ENCODE data around the gene COBL. TPM values are rescaled to one million over a fixed set of nuclear protein-coding genes. Genes with fewer than 3 reads are reported as not detected.

The COBL gene
- total RNA-seq, 1 experiment from 2014 or later = 8.6 TPM

- Histone ChIP-seq H3K9ac (ENCODE audit: low read length) (no peak overlapping the region), H3K79me2 (ENCODE audit: low read length) (peaks cover 46% of the 10 kb centered on the region), H3F3A (ENCODE audit: low read length, unreplicated experiment) (no peaks in the 10 kb centered on the region), H2AFZ (ENCODE audit: low read length) (no peak overlapping the region), H3K27me3 (ENCODE audit: low read length) (no peaks in the 10 kb centered on the region), H3K4me3 (ENCODE audit: low read length) (no peak overlapping the region), H3K9me3 (ENCODE audit: low read length) (no peaks in the 10 kb centered on the region), H3K9me2 (replicated peaks; ENCODE audit: low read length) (no peaks in the 10 kb centered on the region), H4K20me1 (ENCODE audit: low read length) (no peaks in the 10 kb centered on the region), H3K4me1 (ENCODE audit: insufficient read depth, low read length) (peaks cover 18% of the 10 kb centered on the region), H3K27ac (ENCODE audit: low read length) (no peak overlapping the region), H3K36me3 (ENCODE audit: low read depth, low read length) (no peaks in the 10 kb centered on the region), H3K4me2 (ENCODE audit: low read length) (no peak overlapping the region)
- CTCF ChIA-PET = no interaction called here
- POLR2A ChIA-PET (ENCODE audit: unreplicated experiment) = interaction anchor here (0.7 kb wide), 1 partner anchor 272 kb away, joined by 3 read pairs; no protein-coding TSS in a partner anchor
- TF ChIP-seq EZH2 (IDR thresholded peaks at IDR 0.05; ENCODE audit: low read length, unreplicated experiment) = no peak
- no peak for TF ChIP-seq EZH2phosphoT487 (IDR thresholded peaks at IDR 0.05; ENCODE audit: borderline replicate concordance, low read length)
- TF ChIP-seq CTCF (conservative IDR thresholded peaks at IDR 0.05; ENCODE audit: low read depth, low read length) = no peak
- BruUV-seq (replicated peaks) = no TSS peak
- intact Hi-C loops (cut with micrococcal nuclease) = no loop called here
- DNase-seq (no peak), ATAC-seq (no peak)
These were observed 6.5 kb downstream of the COBL start for GRCh38 chr7:51310131-51310583.

GRCh38 chr7:51309361-51310130, 7.1 kb downstream of the COBL start:
- no peaks in the 10 kb centered on the region for H3K9me2 ChIP-seq (replicated peaks; ENCODE audit: low read length)
- H3K27ac ChIP-seq (ENCODE audit: low read length) = no peak overlapping the region
- H3K4me3 ChIP-seq (ENCODE audit: low read length) = no peak overlapping the region
- no peak for TF ChIP-seq CTCF (conservative IDR thresholded peaks at IDR 0.05; ENCODE audit: low read depth, low read length)
- no peak for TF ChIP-seq EZH2 (IDR thresholded peaks at IDR 0.05; ENCODE audit: low read length, unreplicated experiment)
- TF ChIP-seq EZH2phosphoT487 (IDR thresholded peaks at IDR 0.05; ENCODE audit: borderline replicate concordance, low read length) = no peak
- H3K36me3 ChIP-seq (ENCODE audit: low read depth, low read length) = no peaks in the 10 kb centered on the region
- BruUV-seq (replicated peaks) = no TSS peak
- POLR2A ChIA-PET (ENCODE audit: unreplicated experiment) = interaction anchor here (0.7 kb wide), 1 partner anchor 273 kb away, joined by 3 read pairs; no protein-coding TSS in a partner anchor
- peaks cover 45% of the 10 kb centered on the region for H3K79me2 ChIP-seq (ENCODE audit: low read length)
- H3K9ac ChIP-seq (ENCODE audit: low read length) = no peak overlapping the region
- intact Hi-C loops (cut with micrococcal nuclease) = no loop called here
- no peak for ATAC-seq
- no peaks in the 10 kb centered on the region for H4K20me1 ChIP-seq (ENCODE audit: low read length)
- no peaks in the 10 kb centered on the region for H3K27me3 ChIP-seq (ENCODE audit: low read length)
- H3F3A ChIP-seq (ENCODE audit: low read length, unreplicated experiment) = no peaks in the 10 kb centered on the region
- no peak for DNase-seq
- peaks cover 17% of the 10 kb centered on the region for H3K4me1 ChIP-seq (ENCODE audit: insufficient read depth, low read length)
- H2AFZ ChIP-seq (ENCODE audit: low read length) = no peak overlapping the region
- H3K9me3 ChIP-seq (ENCODE audit: low read length) = no peaks in the 10 kb centered on the region
- no peak overlapping the region for H3K4me2 ChIP-seq (ENCODE audit: low read length)
- CTCF ChIA-PET = no interaction called here

GRCh38 chr7:51308696-51309095, 7.9 kb downstream of the COBL start:
- no peak overlapping the region for H3K27ac ChIP-seq (ENCODE audit: low read length)
- no TSS peak for BruUV-seq (replicated peaks)
- H2AFZ ChIP-seq (ENCODE audit: low read length) = no peak overlapping the region
- TF ChIP-seq EZH2 (IDR thresholded peaks at IDR 0.05; ENCODE audit: low read length, unreplicated experiment) (no peak), EZH2phosphoT487 (IDR thresholded peaks at IDR 0.05; ENCODE audit: borderline replicate concordance, low read length) (no peak), CTCF (conservative IDR thresholded peaks at IDR 0.05; ENCODE audit: low read depth, low read length) (no peak)
- CTCF ChIA-PET = no interaction called here
- H3K27me3 ChIP-seq (ENCODE audit: low read length) = no peaks in the 10 kb centered on the region
- H3K4me3 ChIP-seq (ENCODE audit: low read length) = no peak overlapping the region
- no peaks in the 10 kb centered on the region for H3K9me2 ChIP-seq (replicated peaks; ENCODE audit: low read length)
- H3K9me3 ChIP-seq (ENCODE audit: low read length) = no peaks in the 10 kb centered on the region
- H3F3A ChIP-seq (ENCODE audit: low read length, unreplicated experiment) = no peaks in the 10 kb centered on the region
- POLR2A ChIA-PET (ENCODE audit: unreplicated experiment) = no interaction called here
- no peaks in the 10 kb centered on the region for H4K20me1 ChIP-seq (ENCODE audit: low read length)
- ATAC-seq (no peak), DNase-seq (no peak)
- no peaks in the 10 kb centered on the region for H3K36me3 ChIP-seq (ENCODE audit: low read depth, low read length)
- intact Hi-C loops (cut with micrococcal nuclease) = no loop called here
- H3K9ac ChIP-seq (ENCODE audit: low read length) = no peak overlapping the region
- no peak overlapping the region for H3K4me2 ChIP-seq (ENCODE audit: low read length)
- peaks cover 45% of the 10 kb centered on the region for H3K79me2 ChIP-seq (ENCODE audit: low read length)
- H3K4me1 ChIP-seq (ENCODE audit: insufficient read depth, low read length) = peaks cover 17% of the 10 kb centered on the region

Measured in PC-3 (cell line).